ENCODE results near the gene SINHCAF.

- TF ChIP-seq CTCF (IDR thresholded peaks at IDR 0.05) (no peak), POLR2A (IDR thresholded peaks at IDR 0.05) (no peak), EP300 (IDR thresholded peaks at IDR 0.05) (no peak), POLR2AphosphoS5 (IDR thresholded peaks at IDR 0.05) (no peak)
Observed at GRCh38 chr12:31279390-31279924, 46.5 kb downstream of the SINHCAF start.
